Measurements from ENCODE around the gene ZNF777. TPM values are rescaled to one million over a fixed set of nuclear protein-coding genes. Genes with fewer than 3 reads are reported as not detected.

Gene ZNF777
- total RNA-seq: 7.4 and 8.0 TPM in 2 replicates

GRCh38 chr7:149460493-149461277, at the start of gene ZNF777:
TSS of gene ZNF777 (minus strand) at chr7:149461062. CDS start at chr7:149456022, 5,040 bp downstream.

DNA sequence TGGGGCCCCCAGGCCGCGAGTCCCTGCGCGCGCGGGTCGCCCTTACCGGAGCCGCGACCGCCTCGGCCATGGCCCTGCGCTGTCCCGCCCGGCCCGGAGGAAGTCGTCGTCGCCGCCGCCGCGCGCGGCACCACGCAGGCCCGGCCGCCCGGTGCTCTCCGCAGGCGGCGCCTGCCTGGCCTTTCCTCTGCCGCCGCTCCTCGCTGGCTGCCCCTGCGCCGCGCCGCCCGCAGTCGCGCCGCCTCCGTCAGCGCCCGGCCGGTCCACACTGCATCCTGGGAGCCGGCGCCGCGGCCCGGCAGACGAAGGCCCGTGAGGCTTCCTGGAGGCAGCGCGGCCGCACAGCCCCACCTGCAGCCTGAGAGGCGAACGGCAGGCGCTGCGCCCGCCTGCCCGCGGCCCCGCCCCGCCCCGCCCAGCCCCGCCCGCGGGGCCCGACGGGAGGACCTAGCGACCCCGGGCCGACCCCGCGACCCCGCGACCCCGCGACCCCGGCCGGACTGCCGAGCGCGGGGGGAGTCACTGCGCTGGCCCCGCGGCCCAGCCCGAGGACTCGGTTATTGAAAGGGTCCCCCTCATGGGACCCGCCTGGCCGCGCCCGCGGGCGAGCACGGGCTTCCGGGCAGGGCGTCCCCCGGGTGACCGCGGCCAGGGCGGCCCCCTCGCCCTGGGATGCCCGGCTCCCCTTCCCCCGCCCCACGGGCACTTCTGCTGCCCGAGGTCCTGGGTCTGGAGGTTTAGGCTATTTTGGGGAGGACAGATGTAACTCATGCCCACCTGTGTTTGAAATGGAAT, 36.8 kb upstream of the ZNF777 start, which contains the start of gene ZNF746:
Gene ZNF746 (minus strand): TSS at position 343 of the 795 bp plus-strand sequence. CDS start 273 bp downstream, at position 70.

Other genes starting within 250 kb of the ZNF777 start
- gene ZNF212, start 221.4 kb downstream of the ZNF777 start, total RNA-seq: 4.8 and 6.2 TPM in 2 replicates
- 10.2 and 11.6 TPM in 2 replicates for gene ZNF783, start 198.9 kb downstream of the ZNF777 start, total RNA-seq
- gene ZNF746, start 36.7 kb upstream of the ZNF777 start, total RNA-seq: 18.4 and 23.0 TPM in 2 replicates

Data from articular chondrocyte of knee joint (primary cell).